CD1c-positive myeloid dendritic cell (primary cell): ENCODE measurements around the gene UBAC1.

ENCODE experiments used
- DNase-seq: peaks from one replicate; pipeline ENCODE4 v3.0.0-alpha.2; 2016; ENCODE audit errors: extremely low spot score

The UBAC1 gene

GRCh38 chr9:135993765-135994500 lies 32.8 kb upstream of the UBAC1 start:
- DNase-seq, result no peak

GRCh38 chr9:135993409-135993742 lies 32.2 kb upstream of the UBAC1 start:
- no peak for DNase-seq

DNA sequence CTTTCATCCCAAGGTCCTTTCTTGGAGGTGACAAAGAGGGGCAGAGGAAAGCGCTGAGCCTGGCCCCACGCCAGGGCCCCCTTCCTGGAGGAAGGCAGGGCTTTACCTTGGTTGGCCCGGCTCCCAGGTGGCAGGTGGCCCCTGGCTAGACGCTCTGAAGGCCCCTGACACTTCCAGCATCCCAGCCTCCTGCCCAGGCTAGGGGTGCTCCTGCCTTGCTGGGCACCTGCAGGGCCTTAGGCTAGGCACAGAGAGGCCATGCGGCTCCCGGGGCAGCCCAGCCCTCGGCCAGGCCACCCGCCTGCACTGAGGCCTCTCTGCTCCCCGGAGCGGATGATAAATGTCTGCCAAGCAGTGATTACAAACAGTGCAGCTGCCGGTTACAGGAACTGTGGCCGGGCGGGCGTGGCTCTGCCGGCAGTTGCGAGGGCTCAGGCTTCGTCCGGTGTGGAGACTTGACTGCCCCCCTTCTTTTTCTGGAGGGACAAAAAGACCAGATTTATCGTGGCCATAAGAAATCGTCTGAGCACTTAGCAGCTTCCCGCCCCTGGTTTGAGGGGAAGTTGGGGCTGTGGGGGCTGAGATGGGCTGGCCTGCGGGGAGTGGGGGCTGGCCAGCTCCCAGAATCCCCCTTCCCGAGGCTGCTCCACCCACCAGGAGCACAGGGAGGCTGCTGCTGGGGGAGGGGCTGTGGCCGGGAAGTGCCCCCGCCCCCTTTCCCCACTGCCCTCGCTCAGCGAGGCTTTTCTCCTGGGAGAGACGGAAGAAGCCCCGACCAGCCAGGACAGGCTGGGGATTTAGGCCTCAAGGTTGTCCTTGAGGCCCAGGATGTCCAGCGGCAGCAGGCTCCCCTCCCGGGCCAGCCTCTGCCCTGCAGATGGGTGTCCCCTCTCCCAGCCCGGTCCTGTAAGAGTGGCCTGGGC lies 31.6 kb upstream of the UBAC1 start:
- peak; percentile 84 for DNase-seq

DNA sequence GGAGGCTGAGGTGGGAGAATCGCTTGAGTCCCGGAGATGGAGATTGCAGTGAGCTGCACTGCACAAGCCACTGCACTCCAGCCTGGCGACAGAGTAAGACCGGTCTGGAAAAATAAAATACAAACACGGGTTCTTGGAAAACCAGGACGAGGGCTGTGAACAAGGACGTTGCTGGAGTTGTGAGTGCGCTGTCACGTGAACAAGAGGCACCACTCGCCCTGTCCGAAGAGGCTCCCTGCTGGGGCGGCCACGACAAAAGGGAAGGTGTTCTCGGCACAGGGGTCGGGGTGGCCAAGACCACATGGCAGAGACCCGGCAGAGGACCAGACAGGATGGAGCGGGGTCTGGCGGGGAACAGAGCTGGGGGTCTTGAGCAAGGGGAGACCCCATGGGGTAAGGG lies 30.6 kb upstream of the UBAC1 start:
- DNase-seq, result no peak

- DNase-seq, result peak; percentile 68
Observed at GRCh38 chr9:135990468-135991429, 29.6 kb upstream of the UBAC1 start.

- peak; percentile 38 for DNase-seq
Observed at GRCh38 chr9:135989722-135990467, 28.7 kb upstream of the UBAC1 start.

GRCh38 chr9:135989157-135989556 lies 28.0 kb upstream of the UBAC1 start:
- DNase-seq, result no peak

DNA sequence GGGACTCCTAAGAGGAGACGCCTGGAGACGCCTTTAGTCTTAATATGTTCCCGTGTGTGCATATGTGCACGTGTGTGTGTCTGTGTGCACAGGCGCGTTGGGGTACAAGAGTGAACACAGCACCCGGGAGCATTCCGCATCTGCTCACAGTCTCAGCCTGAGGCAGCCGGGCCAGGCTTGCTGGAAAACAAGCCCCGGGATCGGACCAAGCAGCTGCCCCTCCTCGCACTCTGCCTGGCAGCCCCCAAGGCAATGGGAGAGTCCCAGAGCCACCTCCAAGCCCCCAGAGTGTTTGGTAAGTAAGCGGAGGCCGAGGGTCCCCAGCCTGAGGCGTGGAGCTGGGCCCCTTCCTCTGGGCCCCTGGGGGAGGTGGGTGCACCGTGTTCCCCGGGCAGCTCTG lies 27.3 kb upstream of the UBAC1 start:
- no peak for DNase-seq

DNA sequence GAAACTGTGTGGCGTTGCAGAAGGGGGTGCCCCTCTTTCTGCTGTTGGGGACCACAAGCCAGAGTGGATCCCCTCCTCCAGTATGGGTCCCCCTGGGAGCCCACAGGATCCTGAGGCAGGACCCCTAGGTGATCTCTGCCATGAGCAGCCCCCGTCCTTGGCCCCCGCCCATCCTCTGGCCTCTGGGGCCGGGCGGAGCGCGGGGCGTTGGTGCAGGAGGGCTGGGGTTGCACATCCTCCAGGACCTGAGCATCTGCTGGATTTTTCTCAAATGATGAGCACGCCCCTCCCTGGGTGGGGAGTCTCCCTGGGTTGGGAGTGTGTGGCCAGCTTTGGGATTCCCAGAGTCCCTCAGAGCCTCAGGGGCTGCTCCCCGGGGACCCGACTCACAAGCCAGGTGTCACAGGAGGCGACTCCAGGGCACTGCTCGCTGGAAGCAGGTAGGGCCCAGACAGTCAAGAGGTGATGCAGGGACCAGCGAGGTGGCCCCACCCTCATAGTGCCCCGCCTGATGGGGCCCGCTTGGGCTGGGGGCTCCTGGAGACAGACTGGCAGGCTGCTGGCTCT lies 26.7 kb upstream of the UBAC1 start:
- DNase-seq, result no peak

DNA sequence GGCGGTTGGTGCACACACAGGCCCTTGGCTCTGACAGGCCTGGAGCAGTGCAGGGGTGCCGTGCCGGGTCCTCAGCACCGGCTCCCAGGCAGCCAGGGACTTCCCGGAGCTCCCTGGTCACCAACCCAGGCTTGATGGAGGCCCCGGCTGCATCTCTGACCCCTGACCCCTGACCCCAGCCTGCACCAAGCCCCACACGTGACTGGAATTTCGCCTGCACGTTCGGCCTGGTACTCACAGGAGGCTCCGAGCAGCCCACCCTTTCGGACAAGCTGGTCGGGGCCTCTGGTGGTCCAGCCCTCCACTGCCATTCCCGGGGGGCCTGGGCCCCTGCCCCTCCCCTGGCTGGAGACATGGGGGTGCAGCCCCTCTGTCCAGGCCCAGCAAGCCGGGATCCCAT lies 25.4 kb upstream of the UBAC1 start:
- no peak for DNase-seq

- no peak for DNase-seq
Observed at GRCh38 chr9:135985889-135986288, 24.7 kb upstream of the UBAC1 start.

DNA sequence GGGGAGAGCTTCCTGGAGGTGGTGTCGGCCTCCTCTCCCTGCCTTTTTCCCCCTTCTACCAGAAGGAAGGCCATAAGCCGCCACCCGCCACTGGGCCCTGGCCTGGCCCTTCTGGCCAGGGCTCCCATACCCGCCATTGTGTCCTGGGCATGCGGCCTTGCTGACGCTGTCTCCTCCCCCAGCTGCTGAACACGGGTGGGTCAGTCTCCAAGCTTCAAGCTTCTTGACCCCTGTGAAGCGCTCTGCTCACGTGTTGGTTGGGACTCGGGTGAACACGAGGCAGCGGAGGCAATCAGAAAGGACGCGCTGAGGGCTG lies 24.2 kb upstream of the UBAC1 start:
- DNase-seq, result no peak

DNA sequence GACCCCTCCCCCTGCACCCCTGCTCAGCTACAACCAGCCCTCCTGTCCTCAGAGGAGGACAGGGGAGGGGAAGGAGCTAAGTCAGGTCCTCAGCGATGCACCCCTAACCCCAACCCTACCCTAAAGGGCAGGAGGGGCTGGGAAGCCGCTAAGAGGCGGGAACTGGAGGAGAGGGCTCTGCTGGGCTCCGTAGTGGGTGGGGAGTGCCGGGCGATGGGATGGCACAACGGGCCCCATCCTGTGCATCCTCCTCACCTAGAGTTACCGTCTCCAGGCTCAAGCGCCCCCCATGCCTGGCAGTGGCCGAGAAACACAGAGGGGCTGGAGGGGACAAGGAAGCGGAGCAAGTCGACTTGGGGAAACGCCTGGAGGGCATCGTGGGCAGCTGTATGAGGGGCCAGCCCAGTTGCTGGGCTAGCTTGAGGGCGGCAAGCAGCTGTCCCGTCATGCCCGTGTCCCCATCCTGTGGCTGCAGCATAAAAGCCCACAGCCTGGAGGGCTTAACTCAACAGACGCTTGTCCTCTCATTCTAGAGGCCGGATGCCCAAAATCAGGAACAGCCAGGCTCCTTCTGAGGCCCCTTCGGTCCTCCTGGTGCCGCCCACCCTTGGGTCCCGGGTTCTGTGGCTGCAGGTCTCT lies 23.0 kb upstream of the UBAC1 start:
- DNase-seq, result no peak

DNA sequence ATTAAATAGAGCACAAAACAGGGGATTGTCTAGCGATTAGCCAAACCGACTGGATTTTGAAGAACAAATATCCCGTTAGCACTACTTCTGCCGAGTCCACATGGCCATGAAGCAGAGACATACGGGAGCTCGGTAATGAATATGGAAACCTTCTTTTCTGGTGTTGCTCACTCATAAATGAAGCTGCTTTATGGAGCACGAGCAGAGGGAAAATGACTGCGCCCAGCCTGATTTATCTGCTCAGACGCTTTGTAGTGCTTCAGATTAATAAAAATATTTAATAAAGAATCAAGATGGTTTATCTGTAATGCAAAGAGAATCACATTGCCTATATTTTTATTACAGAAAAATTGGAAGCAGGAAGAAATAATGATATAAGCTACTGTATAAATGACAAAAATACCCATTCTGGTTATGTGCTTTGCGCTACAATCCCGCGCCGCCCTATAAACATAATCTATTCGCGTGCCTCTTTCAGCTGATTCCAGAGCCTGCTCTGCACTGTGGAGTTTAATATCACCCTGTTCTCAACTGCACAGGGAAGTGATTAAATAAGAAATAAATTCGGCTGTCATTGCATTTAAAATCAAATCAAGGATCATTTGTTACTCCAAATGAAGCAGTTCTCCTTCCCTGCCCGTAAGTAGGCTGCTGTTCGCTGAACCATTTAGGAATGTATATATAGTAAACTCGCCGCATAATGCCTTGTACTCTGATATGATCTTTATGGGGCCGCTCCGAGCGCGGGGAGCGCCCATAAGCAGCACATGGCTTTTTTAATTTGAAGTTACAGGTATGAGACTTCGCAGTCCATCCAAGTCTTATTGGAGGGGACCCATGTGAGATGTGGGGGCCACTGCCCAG lies 22.3 kb upstream of the UBAC1 start:
- no peak for DNase-seq

- no peak for DNase-seq
Observed at GRCh38 chr9:135982499-135983207, 21.5 kb upstream of the UBAC1 start.

GRCh38 chr9:135980926-135981630 lies 19.9 kb upstream of the UBAC1 start:
- no peak for DNase-seq

DNA sequence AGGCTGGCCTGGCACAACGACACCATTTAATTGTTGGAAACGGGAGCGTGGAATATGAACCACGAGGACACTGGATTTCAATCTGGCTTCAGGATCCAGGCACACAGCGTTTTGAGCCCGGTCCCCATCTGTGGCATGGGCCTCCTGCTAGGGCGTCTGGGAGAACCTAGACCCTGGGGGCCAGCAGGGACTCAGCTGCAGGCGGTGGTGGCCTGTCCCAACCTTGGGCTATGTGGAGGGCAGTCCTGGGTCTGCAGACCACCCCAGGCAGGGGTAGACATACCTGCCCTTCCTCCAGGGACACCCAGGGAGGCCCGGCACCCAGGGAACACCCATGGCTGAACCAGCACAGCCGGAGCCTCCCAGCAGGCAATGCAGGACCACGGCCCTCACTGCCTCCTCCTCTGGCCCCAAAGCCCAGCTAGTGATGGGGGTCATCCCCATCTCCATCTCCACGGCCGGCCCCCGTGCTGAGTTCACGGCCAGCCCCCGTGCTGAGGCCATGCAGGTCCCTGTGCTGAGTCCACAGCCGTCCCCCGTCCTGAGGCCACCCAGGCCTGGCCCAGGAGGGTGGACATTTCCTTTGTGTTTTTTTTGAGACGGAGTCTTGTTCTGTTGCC lies 18.5 kb upstream of the UBAC1 start:
- DNase-seq, result no peak
